Fibroblast of villous mesenchyme (primary cell): ENCODE measurements around the gene LRRC74A. TPM values are rescaled to one million over a fixed set of nuclear protein-coding genes. Genes with fewer than 3 reads are reported as not detected.
A peak's percentile ranks its signal among the peaks of the same experiment; 100 is the strongest.

Source experiments
- DNase-seq: peaks from one replicate; pipeline ENCODE4 v3.0.0-alpha.2; 2010; ENCODE audit warnings: low read depth
- H3K4me3 ChIP-seq: 2 replicates; pipeline ENCODE4 v1.5.1; 2011; ENCODE audit warnings: low read depth, mild to moderate bottlenecking, low read length
- total RNA-seq: library from RNA; depleted of rRNA; stranded (reverse); fragments of >200 nt; gene quantifications from 2 replicates; pipeline ENCODE4 v1.2.3, GENCODE V29; 2012
- TF ChIP-seq, protein P1 (sequence below): IDR thresholded peaks from 2 replicates; pipeline ENCODE4 v1.5.1; 2012; ENCODE audit warnings: low read depth, mild to moderate bottlenecking, low read length; ENCODE audit not compliant: insufficient read depth

Gene LRRC74A
- total RNA-seq, 1 donor = not detected

- peak; percentile 99 for DNase-seq
- no peak overlapping the region for H3K4me3 ChIP-seq
- TF ChIP-seq, protein P1, sequence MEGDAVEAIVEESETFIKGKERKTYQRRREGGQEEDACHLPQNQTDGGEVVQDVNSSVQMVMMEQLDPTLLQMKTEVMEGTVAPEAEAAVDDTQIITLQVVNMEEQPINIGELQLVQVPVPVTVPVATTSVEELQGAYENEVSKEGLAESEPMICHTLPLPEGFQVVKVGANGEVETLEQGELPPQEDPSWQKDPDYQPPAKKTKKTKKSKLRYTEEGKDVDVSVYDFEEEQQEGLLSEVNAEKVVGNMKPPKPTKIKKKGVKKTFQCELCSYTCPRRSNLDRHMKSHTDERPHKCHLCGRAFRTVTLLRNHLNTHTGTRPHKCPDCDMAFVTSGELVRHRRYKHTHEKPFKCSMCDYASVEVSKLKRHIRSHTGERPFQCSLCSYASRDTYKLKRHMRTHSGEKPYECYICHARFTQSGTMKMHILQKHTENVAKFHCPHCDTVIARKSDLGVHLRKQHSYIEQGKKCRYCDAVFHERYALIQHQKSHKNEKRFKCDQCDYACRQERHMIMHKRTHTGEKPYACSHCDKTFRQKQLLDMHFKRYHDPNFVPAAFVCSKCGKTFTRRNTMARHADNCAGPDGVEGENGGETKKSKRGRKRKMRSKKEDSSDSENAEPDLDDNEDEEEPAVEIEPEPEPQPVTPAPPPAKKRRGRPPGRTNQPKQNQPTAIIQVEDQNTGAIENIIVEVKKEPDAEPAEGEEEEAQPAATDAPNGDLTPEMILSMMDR = no peak
Measured at GRCh38 chr14:76918782-76919394, 92.7 kb downstream of the LRRC74A start.

Other genes starting within 250 kb of the LRRC74A start
- gene VASH1, start 64.9 kb upstream of the LRRC74A start, total RNA-seq = 3.9 and 5.8 TPM in 2 replicates
- 6.8 and 10.4 TPM in 2 replicates for gene ANGEL1, start 13.5 kb upstream of the LRRC74A start, total RNA-seq
- gene IRF2BPL, start 202.3 kb downstream of the LRRC74A start, total RNA-seq = 40.2 and 44.1 TPM in 2 replicates